AG09319 (cell line): Measurements from ENCODE around the gene SMC1B.

Experiments
- DNase-seq: peaks from one replicate; pipeline ENCODE4 v3.0.0-alpha.2; 2010; ENCODE audit warnings: low read depth; ENCODE audit errors: extremely low read depth
- CTCF ChIP-seq: IDR thresholded peaks from 2 replicates; pipeline ENCODE4 v1.5.1; 2011; ENCODE audit warnings: low read depth, mild to moderate bottlenecking, inconsistent platforms, low read length, moderate library complexity

SMC1B gene

GRCh38 chr22:45324311-45324711, 89.1 kb downstream of the SMC1B start:
- no peak for TF ChIP-seq CTCF
- no peak for DNase-seq

- no peak for DNase-seq
- TF ChIP-seq CTCF, result no peak
These were observed 89.7 kb downstream of the SMC1B start for GRCh38 chr22:45323695-45324094.

GRCh38 chr22:45322873-45323525, 90.4 kb downstream of the SMC1B start:
- no peak for DNase-seq
- TF ChIP-seq CTCF, result no peak

- TF ChIP-seq CTCF, result no peak
- no peak for DNase-seq
These were observed 91.6 kb downstream of the SMC1B start for GRCh38 chr22:45321827-45322226.

GRCh38 chr22:45320357-45320976, 92.9 kb downstream of the SMC1B start:
- DNase-seq, result no peak
- TF ChIP-seq CTCF, result no peak

GRCh38 chr22:45319324-45319685, 94.1 kb downstream of the SMC1B start:
- TF ChIP-seq CTCF, result no peak
- no peak for DNase-seq

- DNase-seq, result no peak
- no peak for TF ChIP-seq CTCF
These were observed 94.7 kb downstream of the SMC1B start for GRCh38 chr22:45318558-45319323.
